Measurements from ENCODE around the gene DHTKD1.
"Not testable (repeated sequence)": the region's sequence is repeated elsewhere in the genome, so short reads cannot be mapped to it uniquely, and the experiment has no call there.

DHTKD1 gene

GRCh38 chr10:12150163-12150562, 81.4 kb downstream of the DHTKD1 start:
- DNase-seq: no peak

GRCh38 chr10:12154516-12154915, 85.8 kb downstream of the DHTKD1 start:
- DNase-seq: no peak

- DNase-seq: no peak
These were observed 87.8 kb downstream of the DHTKD1 start for GRCh38 chr10:12156367-12157123.

GRCh38 chr10:12158111-12158510, 89.4 kb downstream of the DHTKD1 start:
- DNase-seq: no peak

GRCh38 chr10:12160664-12161063, 91.9 kb downstream of the DHTKD1 start:
- no peak for DNase-seq

GRCh38 chr10:12162927-12163326, 94.2 kb downstream of the DHTKD1 start:
- DNase-seq: no peak

GRCh38 chr10:12164085-12164484, 95.3 kb downstream of the DHTKD1 start:
- DNase-seq: no peak

- DNase-seq: no peak
These were observed 96.3 kb downstream of the DHTKD1 start for GRCh38 chr10:12165036-12165435.

GRCh38 chr10:12165999-12166775, 97.4 kb downstream of the DHTKD1 start:
- no peak for DNase-seq

- DNase-seq: not testable (repeated sequence)
These were observed 102.8 kb downstream of the DHTKD1 start for GRCh38 chr10:12171512-12171911.
